ENCODE measurements around the gene CLEC16A.
A peak's percentile ranks its signal among the peaks of the same experiment; 100 is the strongest.

CLEC16A gene

DNA sequence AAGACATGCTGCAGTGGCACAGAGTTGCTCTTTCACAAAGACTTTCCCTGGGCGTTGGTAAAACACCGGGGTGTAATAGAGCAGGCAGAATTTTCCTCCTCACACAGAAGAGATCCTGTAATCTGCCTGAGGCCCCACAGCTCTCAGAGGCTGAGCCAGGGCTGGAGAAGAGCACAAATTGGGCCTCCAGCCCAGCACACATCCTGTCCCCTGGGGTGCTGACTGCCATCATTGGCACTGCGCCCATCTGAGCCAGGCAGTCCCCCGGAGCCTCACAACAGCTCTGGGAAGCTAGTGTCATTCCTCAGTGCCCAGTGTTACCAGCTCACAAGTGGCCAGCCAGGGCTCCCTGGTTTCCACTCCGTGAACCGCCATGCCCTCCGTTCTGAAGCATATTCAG is 192.2 kb downstream of the CLEC16A start:
- intact Hi-C loops (cut with DNase I): no loop called here
- DNase-seq: no peak

DNA sequence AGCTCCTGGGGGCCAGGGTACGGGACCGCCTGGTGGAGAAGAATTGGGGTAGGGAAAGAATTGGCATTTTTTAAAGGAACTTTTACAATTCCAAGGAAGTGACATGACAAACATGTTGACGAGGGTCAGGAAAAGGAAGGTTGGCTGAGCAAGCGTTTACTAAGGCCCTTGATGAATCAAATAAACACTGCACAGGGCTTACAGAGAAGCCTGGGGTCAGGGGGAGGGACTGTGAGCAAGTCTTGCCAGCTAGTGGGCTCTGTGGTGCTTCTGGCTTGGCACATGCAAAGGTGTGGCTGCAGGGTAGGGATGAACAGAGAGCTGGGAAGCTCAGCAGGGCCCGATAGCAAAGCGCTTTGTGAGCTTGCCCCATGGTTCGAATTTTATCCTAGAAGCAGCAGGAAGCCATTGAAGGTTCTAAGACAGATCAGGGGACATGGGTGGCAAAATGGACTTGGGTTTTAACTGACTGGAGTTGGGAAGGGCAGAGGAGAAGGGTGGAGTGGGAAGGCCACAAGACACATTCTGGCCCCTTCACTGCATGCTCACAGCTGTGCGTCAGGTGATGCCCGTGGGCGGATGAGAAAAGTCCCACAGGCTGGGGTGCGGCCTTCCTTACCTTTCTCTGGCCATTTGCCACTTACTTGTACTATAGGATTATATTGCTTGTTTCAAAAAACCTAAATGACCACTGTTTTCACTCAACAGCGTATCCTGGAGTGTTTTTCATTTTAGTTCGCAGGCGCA is 193.8 kb downstream of the CLEC16A start:
- intact Hi-C loops (cut with DNase I): no loop called here
- no peak for DNase-seq

DNA sequence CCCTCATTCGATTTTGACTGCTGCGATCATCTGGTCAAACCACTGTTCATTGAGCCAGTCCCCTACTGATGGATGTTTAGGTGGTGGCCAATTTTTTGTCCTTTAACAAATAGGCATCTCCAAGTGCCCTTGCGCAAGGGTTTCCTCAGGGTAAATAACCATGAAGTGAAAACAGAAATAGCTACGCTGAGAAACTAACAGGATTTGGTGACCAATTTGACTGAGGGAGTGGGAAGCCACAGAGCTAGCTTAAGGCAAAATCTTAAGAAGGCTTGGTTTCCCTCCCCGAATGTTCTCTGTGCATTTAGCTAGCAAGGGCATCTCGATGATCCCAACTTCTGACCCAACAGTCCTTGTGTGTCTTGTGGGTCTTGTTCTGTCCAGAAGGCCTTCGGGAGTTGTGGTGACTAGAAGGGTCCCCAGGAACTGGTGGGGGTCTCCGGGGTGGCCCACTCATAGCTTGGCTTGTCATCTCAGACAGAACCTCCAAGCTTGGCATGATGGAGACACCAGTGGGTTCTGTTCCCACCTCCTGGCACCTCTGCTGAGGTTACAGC is 194.5 kb downstream of the CLEC16A start:
- intact Hi-C loops (cut with DNase I): no loop called here
- no peak for DNase-seq

DNA sequence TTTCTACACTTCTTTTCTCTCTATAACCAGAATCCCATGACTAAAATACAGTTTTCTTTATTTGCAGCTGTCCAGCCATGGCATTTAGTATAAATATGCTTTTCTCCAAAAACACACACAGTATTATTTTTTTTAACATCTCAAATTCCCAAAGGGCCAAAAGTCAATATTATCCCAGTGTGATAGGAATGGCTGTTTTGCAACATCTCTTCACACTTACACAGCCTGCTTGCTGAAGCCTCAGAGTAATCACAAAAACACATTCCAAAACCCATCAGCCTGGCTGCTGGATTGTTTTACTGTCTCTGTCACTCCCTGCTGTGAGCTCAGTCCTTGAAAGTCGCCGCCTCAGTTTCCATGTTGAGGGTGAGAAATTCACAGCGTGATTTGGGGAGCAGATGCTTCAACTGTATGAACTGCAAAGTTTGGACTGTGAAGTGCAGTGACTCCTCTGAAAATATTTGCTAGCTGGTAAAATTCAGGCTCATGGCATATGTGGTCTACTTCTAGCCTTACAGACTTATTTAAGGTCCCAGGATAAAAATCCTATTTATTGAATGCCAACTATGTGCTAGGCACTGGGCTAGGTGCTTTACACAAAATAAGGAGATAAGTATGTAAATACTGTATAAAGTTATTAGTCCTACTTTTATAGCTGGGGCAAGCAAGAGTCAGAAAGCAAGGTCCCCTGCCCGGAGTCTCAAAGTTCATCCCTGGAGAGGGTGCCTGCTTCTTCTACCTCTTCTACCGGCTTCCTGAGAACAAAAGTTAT is 195.1 kb downstream of the CLEC16A start:
- intact Hi-C loops (cut with DNase I): no loop called here
- no peak for DNase-seq

DNA sequence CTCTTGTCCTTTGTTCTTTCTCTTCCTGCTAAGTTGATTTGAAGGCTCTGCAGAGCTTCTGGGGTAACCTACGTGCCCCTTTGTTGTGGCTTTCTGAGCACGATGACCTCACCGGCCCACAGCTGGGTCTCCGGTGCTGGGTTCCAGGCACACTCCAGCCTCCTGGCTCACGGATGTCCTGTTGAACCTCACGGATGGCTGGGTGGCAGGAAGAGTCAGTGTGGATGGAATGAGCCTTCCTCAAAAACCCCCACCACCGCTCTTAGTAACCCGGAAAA is 195.7 kb downstream of the CLEC16A start:
- DNase-seq: no peak
- intact Hi-C loops (cut with DNase I): no loop called here

DNA sequence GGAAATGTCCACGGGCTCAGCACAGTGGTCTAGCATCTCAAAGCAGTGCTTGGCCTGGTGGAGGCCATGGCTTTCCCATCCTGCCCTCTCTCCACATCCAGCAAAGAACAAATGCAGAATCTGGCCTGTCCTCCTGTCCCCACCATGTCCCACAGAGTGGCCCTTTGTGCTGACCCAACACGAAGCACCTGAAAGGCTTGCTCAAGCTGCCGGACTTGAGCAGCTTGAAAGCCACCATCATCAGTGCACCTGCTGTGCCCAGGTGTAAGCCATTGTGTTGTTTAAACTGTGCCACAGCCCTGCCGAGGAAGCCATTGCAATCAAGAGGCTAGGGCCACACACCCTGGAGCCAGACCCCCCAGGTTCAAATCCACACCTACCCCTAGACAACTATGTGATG is 196.1 kb downstream of the CLEC16A start:
- DNase-seq: no peak
- intact Hi-C loops (cut with DNase I): no loop called here

DNA sequence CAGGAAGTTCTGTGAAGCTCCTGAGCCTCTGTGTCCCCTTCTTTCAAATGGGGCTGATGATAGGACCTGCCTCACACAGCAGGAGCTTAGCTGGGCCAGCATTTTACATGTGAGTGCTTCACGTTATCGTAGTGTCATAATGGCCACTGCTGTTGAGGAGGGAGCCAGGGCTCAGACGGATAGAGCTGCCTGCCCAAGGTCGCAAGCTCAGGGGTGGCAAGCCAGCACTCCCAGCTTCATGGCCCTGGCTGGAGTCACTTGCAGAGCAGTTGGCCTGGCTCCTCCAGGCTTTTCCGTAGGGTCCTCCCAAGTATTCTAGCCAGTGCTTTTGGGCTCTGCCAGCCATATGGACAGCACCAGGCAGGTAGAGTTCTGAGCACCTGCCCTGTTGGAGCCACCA is 196.5 kb downstream of the CLEC16A start:
- intact Hi-C loops (cut with DNase I): no loop called here
- no peak for DNase-seq

DNA sequence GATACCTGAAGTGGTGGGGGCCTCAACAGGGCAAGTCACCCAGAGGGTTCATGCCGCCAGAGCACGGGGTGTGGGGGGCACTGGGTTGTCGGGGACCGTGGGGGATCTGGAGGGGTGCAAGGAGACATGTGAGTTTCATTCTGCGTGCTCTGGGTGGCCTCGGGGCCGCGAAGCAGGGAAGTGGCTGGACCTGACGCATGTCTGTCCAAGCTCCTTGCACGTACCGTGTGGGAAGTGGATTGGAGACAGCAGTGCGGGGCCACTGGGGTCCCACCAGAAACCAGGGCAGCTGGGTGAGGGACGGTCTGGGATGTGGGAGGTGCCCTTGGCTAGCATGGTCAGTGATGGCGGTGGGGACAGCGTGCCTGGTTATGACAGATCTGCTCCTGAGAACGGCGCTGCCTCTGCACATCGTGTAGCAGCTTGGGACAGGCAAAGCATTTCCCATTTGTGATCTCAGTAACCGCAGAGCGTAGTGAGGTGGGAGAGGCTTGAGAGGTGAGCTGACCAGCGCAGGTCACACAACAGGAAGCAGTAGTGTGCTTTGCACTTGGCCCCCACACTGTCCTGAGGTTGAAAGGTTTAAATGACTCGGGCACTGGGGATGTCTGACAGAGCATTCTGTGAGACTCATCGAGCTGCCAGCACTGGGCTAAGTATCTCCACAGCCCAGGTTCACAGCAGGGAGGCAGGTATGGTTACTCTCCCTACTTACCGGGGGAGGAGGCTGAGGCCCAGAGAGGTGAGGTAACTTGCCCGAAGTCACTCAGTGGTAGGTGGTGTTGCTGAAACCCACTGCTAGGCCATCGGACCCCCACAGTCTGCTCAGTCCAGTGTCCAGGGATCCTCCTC is 197.3 kb downstream of the CLEC16A start:
- no peak for DNase-seq
- intact Hi-C loops (cut with DNase I): no loop called here

DNA sequence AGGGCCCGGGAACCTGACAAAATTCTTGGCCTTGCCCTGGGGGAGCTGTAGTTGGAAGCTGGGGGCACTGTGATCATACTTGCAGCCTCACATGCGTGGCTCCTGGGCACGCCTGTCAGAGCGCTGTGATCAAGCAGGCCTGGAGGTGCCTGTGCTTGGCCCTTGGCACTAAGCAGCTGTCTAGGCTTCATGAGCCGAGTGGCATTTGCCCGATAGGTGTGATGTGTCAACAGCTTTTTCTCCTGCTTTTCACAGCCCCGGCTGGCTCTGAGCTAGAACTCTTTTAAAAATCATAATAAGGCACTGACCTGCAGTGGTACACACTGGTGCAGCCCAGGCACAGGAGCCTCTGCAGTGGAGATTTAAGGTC is 197.9 kb downstream of the CLEC16A start:
- no peak for DNase-seq
- intact Hi-C loops (cut with DNase I): no loop called here

DNA sequence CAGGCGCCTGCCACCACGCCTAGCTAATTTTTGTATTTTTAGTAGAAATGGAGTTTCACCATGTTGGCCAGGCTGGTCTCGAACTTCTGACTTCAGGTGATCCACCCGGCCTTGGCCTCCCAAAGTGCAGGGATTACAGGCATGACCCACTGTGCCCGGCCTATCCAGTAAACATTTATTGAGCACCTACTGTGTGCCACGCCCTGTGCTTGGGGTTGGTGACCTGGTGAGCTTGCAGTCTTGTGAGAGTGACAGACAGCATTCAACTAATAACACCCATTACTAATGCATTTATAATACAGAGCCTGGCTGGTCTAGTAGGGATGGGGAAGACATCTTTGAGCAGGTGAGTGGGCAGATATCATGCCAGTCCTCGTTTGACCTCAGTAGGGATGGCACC is 198.6 kb downstream of the CLEC16A start:
- DNase-seq: no peak
- intact Hi-C loops (cut with DNase I): no loop called here

DNA sequence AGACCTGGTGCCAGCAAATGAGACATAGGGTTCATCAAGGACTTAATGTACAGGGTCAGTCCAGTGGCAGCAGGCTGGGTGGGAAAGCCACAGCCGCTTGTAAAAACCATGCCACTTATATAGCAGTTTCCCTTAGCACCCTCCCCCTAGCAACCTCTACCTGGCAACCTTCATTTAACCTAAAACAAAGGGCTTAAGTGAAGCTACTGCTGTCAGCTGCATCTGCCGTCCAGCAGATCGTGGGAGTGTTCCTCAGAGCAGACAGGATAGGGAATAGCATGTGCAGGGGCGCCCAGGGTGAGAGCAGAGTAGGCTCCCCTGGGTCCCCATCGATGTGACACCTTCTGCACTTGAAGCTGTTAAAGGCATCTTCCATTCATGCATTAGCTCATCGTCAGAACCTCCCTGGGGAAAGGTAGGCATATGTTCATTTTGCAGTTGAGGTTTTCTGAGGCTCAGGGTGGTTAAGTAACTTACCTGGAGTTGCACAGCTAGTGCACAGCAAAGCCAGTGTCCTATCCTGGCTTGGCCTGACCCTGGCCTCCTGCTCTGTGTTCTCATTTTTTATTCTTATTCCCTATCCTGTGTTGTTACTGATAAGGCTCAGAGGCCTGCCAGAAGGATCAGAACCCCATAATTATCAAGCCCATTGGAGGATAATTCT is 199.1 kb downstream of the CLEC16A start:
- DNase-seq: no peak
- intact Hi-C loops (cut with DNase I): no loop called here

DNA sequence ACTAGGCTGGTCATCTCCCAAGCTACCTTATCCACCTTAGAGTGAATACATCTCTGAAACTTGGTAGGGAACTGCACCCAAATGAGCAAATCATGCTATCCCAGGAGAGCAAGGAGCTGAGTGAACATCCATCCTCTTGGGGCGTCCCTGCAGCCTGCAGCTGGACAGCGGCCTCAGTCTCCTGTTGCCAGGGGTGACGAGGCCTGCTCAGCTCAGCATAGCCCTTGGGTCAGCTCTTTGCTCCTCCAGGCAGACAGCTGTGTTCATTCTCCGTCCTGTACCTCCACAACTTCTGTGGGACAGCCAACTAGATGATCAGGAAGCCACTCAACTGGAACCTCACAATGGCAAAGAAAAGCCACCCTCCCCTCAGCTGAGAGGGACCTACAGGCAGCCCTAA is 199.8 kb downstream of the CLEC16A start:
- intact Hi-C loops (cut with DNase I): no loop called here
- no peak for DNase-seq

DNA sequence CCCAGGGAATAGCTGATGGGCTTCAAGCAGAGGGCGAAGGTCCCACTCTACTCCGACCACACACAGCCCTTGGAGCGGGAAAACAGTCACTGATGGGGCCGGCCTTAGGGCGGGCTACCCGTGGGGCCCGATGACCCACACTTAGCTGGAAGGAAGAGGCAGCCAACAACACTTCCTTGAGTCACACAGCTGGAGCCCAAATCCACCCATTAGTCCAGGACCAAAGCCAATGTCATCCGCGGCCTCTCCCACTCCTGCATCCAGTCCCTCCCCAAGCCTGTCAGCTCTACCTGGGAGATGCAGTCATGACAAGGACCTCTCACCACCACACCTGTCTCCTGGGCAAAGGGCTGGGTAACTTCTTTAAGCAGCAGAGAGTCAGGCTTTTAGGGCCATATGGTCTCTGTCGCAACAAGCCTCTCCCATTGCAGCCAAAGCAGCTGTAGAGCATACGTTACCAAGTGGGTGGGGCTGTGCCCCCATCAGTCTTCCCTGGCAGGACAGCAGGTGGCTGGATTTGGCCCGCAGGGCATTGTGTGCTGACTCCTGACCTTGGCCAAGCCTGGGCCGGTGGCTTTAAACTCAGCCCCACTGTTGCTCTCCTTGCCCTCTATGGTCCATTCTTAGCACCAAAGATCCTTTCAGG is 200.9 kb downstream of the CLEC16A start:
- intact Hi-C loops (cut with DNase I): no loop called here
- DNase-seq: no peak

DNA sequence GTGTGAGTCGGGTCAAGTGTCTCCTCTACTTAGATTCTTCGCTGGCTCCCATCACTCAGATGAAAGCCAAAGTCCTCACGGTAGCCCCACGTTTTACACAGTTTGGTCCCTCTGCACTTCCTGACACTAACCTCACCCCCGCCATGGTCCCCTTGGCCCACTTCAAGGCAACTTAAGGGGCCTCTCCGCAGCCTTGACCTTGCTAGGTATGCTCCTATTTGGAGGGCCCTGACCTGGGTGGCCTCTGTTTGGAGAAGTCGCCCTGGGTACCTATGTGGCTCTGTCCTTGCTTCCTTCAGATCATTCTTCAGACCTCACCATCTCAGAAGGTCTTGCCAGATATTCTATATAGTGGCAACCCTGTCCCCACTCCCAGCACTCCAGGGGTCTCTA is 201.5 kb downstream of the CLEC16A start:
- DNase-seq: no peak
- intact Hi-C loops (cut with DNase I): no loop called here

DNA sequence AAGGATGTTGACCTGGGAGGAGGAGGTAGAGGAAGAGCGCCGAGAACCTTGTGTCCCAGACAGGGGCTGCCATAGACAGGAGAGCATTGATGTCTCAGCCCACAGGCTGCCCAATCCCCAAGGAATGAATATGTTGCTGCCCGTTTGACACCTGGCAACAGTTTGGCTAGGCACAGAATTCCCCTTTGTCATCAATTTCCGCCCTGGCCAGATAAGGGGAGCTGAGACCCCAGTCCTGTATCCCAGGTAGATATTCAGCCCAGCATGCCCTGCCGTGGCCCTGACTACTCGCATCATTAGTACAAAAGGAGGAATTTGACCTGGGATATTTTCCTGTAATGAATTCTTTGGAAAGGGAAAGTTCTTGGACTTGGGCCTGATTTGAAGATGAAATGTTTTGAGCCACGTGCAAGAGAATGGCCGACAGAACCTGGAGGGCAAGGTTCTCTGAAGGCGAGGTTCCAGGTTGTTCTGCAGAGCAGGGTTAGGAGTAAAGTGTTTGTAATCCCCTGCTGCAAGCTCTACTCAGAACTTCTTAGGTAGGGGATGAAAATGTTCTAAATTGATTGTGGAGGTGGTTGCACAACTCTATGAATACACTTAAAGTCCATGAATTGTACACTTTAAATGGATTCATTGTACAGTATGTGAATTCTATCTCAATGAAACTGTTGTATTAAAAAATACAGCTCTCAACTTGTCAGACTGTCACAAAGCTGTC is 202.8 kb downstream of the CLEC16A start:
- DNase-seq: no peak
- intact Hi-C loops (cut with DNase I): no loop called here

DNA sequence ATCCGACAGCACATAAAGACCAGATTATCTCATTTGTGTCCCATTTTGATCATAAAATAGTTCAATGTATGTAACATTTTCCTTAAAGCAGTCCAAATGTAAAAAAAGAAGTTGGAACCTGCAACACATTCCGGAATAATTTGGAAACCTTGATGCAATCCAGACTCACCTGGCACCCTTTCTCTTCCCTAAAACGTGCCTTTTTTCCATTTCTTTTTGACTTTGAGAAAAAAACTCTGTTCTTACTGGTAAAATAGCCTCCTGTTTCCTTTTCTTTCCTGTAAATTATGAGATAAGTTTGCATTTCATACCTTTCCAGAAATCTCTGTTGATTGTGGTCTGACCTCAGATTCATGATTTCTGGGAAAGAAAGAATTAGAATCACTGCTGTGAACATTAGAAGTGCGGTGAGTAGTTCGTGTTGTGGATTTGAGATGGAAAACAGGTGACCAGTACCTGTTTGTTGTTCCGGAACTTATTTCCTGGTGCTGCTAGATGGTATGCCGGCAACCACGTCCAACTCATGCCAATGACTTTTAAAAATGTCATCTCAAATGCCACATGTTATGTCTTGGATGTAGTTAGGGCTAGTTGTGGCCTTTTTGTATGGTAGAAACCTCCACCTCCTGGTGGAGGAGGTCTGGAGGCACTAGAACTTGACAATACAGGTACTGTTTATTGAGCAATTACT is 203.5 kb downstream of the CLEC16A start:
- intact Hi-C loops (cut with DNase I): no loop called here
- DNase-seq: no peak

DNA sequence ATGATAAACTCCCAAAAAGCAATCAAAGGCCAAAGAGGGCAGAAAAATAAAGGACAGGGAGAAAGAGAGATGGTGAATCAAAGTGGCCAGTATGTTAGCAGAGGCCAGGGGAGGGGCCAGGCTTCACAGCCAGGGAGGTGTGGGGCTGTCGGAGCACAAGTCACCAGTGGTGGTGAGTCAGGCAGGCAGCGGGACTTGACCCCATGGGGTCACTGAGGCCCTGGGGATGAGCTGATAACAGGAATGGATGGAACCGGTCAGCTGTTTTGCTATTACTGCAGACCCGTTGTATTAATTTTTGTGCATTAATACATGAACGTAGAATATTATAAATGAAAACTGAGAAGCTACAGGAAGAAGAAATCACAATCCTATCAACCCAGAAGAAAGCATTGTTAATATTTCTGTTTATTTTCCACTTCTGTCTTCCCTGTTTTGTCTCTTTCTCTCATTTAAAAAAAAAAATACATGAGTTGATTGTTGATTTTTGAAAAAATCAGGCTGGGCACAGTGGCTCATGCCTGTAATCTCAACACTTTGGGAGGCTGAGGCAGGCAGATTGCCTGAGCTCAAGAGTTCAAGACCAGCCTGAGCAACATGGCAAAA is 204.8 kb downstream of the CLEC16A start:
- intact Hi-C loops (cut with DNase I): no loop called here
- DNase-seq: peak in 1 of 42 donors; percentile 18

Measured in head of caudate nucleus (tissue), 42 donors.